Hypothalamus (tissue), 51 donors: ENCODE results near the gene BEST2.
A peak's percentile ranks its signal among the peaks of the same experiment; 100 is the strongest.

Experiments
- DNase-seq, 51 donors: peaks; one replicate each; lab custom pipeline; 2025; lab: John Stamatoyannopoulos, UW

Gene BEST2

DNA sequence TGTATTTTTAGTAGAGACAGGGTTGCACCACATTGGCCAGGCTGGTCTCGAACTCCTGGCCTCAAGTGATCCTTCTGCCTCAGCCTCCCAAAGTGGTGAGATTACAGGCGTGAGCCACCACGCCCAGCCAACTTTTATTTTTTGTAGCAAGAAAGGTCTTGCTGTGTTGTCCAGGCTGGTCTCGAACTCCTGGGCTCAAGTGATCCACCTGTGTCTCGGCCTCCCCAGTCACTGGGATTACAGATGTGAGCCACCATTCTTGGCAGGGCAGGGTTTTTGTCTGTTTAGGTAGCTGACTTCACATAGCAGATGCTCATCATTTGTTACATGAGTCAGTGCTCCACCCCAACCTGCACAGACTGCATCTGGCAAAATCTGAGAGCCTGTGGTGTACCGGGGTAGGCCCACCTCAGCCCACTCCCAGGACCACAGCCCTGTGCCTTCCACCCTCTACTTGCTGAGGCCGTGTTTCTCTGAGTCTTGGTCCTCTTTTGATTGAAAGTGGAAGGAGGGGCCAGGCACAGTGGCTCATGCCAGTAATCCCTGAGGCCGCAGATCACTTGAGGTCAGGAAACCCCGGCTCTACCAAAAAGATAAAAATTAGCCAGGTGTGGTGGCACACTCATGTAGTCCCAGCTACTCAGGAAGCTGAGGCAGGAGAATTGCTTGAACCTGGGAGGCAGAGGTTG is 23.7 kb upstream of the BEST2 start:
- no peak for DNase-seq

GRCh38 chr19:12730064-12730463 is 21.5 kb upstream of the BEST2 start:
- no peak for DNase-seq

- DNase-seq = no peak
These were observed 20.3 kb upstream of the BEST2 start for GRCh38 chr19:12731337-12731736.

DNA sequence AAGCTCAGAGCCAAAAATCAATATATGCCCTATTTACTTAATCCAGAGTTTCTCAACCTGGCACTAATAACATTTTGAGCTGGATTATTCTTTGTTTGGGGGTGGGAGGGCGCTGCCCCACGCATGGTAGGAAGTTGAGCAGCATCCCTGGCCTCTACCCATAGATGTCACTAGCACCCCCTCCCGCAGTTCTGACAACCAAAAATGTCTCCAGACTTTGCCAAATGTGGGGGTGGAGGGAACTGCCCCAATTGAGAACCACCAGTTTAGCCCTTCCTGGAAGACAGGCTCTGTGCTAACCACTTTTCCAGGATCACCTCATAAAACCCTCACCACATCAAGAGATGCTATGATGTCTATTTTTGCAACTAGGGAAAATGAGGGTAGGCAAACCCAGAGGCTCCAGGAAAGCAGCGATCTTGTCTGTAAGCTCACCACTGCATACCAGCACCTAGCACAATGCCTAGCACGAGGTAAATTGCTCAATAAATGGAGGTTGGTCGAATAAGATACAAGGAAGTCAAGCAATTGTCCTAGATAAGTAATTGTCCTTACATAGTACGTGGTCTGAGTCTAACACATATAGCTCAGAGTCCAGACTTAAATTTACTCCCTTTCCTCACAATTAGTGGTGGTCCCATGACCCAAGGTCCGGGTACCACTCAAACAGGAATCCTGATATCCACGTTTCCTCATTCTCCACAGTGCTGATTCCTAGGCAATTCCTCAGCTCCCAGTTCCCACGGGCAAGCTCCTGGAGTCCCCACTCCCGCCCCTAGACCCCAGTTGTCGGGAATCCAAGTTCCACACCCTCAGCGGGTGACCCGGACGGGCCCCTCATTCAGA is 18.0 kb upstream of the BEST2 start:
- peak in 3 of 51 donors; percentile 2 to 43 (median 3) for DNase-seq

DNA sequence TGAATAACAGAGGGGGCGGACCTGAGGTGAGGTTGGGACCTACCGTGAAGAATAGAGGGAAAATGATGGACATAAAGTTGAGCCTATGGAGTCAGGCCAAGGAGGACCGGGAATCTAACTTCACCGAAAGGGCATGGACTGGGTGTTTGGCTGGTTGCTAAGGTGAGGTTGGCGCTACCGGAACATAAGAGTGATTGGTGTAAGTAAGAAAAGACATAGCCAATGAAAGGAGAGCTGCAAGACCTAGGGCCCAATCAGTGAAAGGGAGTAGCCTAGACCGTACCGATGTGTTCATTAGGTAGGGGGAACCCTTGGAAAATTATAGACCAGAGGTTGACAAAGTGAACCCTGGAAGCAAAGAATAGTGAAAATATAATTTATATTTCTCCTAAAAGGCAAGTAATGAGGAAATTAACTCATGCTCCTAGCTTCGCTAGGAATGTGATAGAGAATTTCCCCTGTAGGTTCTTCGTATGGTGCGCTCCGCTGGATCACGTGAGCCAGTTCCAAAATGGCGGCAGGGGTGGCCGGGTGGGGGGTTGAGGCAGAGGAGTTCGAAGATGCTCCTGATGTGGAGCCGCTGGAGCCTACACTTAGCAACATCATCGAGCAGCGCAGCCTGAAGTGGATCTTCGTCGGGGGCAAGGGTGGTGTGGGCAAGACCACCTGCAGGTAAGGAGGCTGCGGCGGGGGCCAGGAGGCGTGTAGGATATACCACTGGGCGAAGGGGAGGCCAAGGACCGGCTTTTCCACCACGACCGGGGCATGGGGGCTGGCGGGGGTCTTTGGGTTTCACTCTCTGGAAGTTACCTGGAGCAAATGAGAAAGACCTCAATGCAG is 14.4 kb upstream of the BEST2 start, which contains the start of gene GET3:
Gene GET3, plus strand, starts transcription at position 503 of the 840 bp plus-strand sequence. Its CDS starts 9 bp downstream, at position 512.
- DNase-seq = peak in 50 of 51 donors; percentile 31 to 96 (median 84)

DNA sequence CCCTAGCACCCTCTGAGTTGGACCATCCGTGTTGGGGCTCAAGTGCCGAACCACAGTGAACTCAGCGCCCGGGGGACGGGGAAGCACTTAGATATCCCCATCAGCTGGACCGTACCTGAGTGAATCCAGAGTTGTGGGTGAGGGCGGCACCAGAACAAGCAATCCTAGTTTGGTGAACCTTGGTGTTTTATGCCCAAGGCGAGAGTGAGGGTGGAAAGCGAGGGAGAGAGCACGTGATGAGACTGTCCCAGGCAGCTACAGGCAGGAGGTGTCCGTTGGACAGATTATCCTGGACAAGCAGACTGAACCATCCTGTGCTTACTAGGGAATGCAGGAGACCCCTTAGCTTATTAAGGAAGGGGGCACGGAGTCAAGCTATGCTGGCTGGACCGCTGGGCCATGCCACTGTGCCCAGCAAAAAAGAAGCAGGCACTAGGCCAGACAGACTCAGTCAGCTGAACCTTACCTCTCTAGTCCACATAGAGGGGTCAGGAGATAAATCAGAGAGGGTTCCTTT is 13.7 kb upstream of the BEST2 start:
- DNase-seq = no peak

GRCh38 chr19:12745166-12745897 is 6.3 kb upstream of the BEST2 start:
- no peak for DNase-seq

- DNase-seq = no peak
These were observed 3.1 kb upstream of the BEST2 start for GRCh38 chr19:12748489-12748888.

- no peak for DNase-seq
These were observed 1.6 kb upstream of the BEST2 start for GRCh38 chr19:12749938-12750521.

DNA sequence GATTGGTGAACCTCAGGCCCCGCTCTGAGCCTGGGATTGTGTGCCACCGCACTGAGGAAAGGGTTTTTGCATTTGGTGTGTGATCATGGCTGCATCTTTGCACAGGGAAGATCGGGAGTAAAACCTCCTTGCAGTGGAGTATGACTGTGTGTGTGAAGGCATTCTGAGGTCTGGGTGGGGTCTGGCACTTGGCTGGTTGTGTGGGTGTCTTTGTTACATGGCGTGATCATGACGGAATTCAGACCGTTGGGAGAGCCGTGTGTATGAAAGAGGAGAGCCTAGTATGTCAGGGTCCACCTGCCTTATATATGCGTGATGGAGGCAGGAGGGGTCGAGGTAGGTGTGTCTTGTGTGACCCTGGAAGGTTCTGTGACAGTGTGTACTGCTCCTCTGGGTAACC is 740 bp upstream of the BEST2 start:
- no peak for DNase-seq

- no peak for DNase-seq
These were observed 628 bp downstream of the BEST2 start for GRCh38 chr19:12752056-12752781.

GRCh38 chr19:12754465-12755196 is 3.0 kb downstream of the BEST2 start:
- DNase-seq = no peak

- DNase-seq = no peak
These were observed 4.7 kb downstream of the BEST2 start for GRCh38 chr19:12756150-12756883.

DNA sequence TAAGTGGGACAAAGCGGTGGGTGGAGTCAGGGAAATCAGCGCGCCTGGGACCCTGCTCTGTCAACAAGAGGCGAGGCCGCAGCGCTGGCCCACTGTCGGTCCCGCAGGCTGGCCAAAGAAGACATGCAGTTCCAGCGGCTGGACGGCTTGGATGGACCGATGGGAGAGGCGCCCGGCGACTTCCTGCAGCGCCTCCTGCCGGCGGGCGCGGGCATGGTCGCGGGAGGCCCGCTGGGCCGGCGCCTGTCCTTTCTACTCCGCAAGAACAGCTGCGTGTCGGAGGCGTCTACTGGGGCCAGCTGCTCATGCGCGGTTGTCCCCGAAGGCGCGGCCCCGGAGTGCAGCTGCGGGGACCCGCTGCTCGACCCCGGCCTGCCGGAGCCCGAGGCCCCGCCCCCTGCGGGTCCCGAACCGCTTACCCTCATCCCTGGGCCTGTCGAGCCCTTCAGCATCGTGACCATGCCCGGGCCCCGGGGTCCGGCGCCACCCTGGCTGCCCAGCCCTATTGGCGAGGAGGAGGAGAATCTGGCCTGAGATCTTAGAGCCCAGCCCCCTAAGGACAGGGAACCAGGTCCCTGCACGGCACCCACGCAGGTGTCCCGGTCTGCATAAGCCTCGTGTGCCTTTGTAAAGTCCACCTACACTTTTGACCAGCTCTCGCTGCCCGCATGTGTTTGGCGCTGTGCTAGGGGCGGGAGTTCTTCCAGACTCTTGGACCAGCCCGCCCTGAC is 6.1 kb downstream of the BEST2 start:
- DNase-seq = peak in 42 of 51 donors; percentile 4 to 75 (median 38)

- no peak for DNase-seq
These were observed 8.1 kb downstream of the BEST2 start for GRCh38 chr19:12759686-12760085.

GRCh38 chr19:12763100-12763499 is 11.5 kb downstream of the BEST2 start:
- DNase-seq = no peak

- no peak for DNase-seq
These were observed 13.1 kb downstream of the BEST2 start for GRCh38 chr19:12764698-12765097.
